Endothelial cell of umbilical vein (primary cell): Measurements from ENCODE around the gene METTL24.

Source experiments
- CTCF ChIP-seq, 2 donors: IDR thresholded peaks; 1 replicate in 1 of 2; 2 replicates in 1 of 2; pipeline ENCODE4 v1.5.1; 2011; ENCODE audit warnings: low read length in 2 of 2, mild to moderate bottlenecking in 2 of 2, moderate library complexity in 2 of 2, control low read depth in 1 of 2, inconsistent platforms in 1 of 2, low read depth in 1 of 2; ENCODE audit not compliant: insufficient read depth in 1 of 2; ENCODE audit errors: extremely low read depth in 1 of 2
- EZH2 ChIP-seq: IDR thresholded peaks from 2 replicates; pipeline ENCODE4 v1.6.1; 2012; ENCODE audit warnings: borderline replicate concordance, low read depth, mild to moderate bottlenecking, moderate library complexity, low read length, inconsistent platforms; ENCODE audit not compliant: severe bottlenecking
- MAX ChIP-seq: IDR thresholded peaks from 2 replicates; pipeline ENCODE4 v1.6.1; 2011; ENCODE audit not compliant: insufficient read depth, insufficient read length
- POLR2A ChIP-seq: IDR thresholded peaks from 2 replicates; pipeline ENCODE4 v1.6.1; 2012; ENCODE audit warnings: low read depth, mild to moderate bottlenecking, control low read depth, low read length
- POLR2AphosphoS5 ChIP-seq: IDR thresholded peaks from 2 replicates; pipeline ENCODE4 v1.6.1; 2012; ENCODE audit warnings: low read depth, mild to moderate bottlenecking, control low read depth, low read length, moderate library complexity; ENCODE audit not compliant: insufficient read depth

GRCh38 chr6:110359556-110359955 lies 1.4 kb upstream of the METTL24 start:
- TF ChIP-seq CTCF (IDR thresholded peaks at IDR 0.05; ENCODE audit: extremely low read depth in 1 of 2, insufficient read depth in 1 of 2, low read depth in 1 of 2, low read length in 2 of 2) = no peak
- no peak for TF ChIP-seq POLR2A
- TF ChIP-seq POLR2AphosphoS5 = no peak
- no peak for TF ChIP-seq EZH2
- no peak for TF ChIP-seq MAX
